Left kidney (tissue), 2 donors: ENCODE results near the gene SLC5A3. TPM values are rescaled to one million over a fixed set of nuclear protein-coding genes. Genes with fewer than 3 reads are reported as not detected.

Experiments used
- DNase-seq: peaks from one replicate; pipeline ENCODE4 v3.0.0-alpha.2; 2013
- polyA plus RNA-seq: library from polyadenylated mRNA; unstranded; fragments of 120-200 nt; gene quantifications from one replicate; pipeline ENCODE4 v1.2.1, GENCODE V29; 2013; ENCODE audit not compliant: insufficient read length

Gene SLC5A3
- polyA plus RNA-seq, 1 donor, result 43.7 TPM

DNA sequence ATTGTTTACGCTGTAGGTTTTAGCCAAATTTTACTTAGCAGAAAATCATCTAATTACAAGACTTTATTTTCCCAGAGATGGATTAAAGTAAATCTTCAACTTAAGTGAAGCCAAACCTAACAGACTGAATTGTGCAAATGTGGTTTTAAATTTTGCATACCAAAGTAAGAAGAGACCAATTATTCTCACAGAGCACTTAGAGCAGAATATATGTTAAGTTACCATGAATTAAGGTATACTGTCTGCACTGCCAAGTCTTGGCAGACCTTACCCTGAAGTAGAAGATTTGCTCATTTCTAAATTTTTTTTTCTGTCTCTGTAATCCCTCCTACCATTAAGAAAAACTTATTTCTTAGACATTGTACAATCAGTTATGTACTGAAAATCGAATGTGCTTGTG lies 24.1 kb downstream of the SLC5A3 start:
- no peak for DNase-seq

DNA sequence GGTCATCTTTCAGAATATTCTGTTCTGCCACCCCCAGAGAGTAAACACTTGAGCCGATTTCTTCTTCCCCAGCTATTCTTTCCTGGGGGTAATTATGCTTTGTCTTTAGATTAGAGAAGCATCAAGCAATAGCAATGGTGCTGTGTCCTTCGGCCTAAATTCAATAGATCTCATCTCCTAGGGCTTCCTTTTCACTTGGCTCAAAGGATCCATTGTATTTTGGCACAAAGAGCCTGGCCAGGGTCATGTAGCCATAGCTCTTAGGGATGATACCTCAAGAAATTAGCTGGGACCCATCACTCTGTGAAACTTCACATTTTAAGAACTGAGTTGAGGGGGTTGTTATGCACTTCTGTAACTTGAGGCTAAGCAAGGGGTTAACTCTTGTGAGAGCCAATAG lies 27.0 kb downstream of the SLC5A3 start:
- DNase-seq, result no peak

DNA sequence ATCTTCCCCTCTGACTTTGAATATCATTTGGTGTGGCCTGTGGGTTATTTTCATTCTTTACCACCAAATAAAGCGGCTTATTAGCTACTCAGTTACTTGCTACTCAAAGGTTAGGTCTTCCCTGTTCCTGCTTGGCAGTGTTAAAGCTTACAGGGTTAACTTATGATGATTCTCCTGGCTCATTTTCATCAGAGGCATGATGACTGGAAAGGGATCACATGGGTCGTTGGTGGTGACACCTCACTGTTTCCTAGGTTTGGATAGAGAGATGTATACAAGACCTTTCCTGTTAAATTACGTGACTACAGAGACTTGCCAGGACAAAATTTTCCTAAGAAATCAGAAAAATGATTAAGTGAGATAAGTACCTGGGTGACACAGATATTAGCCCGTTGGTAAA lies 27.4 kb downstream of the SLC5A3 start:
- DNase-seq, result no peak

DNA sequence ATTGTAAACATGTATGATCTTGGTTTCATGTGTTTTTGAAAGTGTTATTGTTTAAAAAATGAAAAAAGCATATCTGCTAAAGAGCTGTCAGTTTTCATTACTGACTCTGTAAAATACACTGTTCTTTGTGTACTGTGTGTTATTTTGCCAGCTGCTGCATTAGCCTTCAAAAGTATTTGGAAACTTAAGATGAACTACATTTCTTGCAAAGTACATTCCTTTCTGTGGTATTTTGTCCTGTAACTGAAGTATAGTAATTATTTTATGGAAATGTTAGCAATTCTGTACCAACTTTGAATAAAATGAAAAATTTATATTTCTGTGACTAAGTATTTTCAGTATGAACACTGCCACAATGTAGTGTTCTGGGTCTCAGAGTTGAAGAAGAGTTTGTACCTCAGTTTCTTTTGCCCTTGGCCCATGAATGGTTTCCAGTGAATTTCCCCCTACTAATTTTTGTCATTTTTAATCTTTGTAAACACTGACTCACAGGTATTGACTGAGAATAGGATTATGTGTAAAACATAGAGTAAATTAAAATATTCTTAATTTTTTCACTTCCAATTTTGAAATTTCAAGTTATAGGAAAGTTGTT lies 32.7 kb downstream of the SLC5A3 start:
- DNase-seq, result no peak

DNA sequence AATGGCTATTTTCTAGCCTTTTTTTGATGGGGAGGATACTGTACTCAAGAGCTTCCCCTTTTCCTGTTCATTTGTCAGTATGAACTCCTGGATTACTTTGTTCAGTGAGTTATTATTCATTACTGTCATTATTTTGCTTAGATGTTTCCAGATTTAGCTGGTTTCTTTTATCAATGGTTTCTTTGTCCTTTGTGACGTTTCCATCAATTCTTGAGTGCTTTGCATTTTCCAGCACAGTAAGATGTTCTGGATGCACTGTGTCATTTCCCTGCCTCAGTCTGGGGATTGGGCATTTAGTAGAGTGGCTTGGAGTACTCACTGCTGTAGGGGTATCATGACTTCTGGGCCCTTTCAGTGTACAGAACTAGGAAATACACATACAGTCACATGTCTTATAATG lies 34.2 kb downstream of the SLC5A3 start:
- DNase-seq, result no peak

DNA sequence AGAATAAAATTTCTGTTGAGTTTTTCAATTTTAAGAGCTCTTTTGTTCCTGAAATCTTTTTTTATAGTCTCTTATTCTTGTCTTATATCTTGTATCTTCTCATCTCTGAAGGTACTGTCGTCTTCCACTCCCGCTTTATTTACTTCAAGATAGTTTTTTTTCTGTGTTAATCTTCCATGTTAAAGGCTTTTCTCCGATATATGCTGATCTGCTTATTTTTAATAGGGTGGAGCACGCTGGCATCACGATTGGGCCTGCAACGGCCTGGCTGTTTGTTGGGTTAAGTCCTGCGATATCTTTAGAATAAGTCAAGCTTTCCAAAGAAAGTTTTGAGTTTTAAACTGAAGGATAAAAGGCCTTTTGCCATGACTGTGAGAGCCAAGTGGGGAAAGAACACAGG lies 35.7 kb downstream of the SLC5A3 start:
- no peak for DNase-seq

DNA sequence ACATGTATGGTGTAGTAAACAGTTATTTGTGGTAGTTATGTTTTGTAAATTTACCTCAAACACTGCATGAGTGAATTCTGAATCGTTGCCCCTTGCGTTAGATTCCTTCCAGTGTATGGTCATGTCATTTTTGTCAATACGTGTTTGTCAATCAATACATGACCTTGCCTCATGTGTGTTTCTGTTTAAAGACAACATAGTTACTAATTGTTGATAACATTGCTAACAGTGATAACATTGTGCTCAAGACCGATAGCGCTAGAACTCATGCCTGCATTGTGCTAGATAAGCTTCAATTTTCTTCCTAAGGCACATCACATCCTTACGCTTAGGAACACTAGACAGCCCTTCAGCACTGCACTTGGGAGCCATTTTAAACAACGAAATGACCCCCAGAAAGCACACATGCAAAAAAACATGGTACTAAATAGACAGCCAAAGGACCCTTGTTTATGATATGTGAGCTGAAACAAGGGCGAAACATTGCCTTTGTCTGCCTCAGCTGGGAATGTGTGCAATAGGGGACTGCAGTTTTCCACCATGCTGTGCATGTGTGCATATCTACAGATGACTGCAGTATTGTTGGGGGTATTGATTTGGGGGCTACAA lies 37.3 kb downstream of the SLC5A3 start:
- DNase-seq, result no peak

DNA sequence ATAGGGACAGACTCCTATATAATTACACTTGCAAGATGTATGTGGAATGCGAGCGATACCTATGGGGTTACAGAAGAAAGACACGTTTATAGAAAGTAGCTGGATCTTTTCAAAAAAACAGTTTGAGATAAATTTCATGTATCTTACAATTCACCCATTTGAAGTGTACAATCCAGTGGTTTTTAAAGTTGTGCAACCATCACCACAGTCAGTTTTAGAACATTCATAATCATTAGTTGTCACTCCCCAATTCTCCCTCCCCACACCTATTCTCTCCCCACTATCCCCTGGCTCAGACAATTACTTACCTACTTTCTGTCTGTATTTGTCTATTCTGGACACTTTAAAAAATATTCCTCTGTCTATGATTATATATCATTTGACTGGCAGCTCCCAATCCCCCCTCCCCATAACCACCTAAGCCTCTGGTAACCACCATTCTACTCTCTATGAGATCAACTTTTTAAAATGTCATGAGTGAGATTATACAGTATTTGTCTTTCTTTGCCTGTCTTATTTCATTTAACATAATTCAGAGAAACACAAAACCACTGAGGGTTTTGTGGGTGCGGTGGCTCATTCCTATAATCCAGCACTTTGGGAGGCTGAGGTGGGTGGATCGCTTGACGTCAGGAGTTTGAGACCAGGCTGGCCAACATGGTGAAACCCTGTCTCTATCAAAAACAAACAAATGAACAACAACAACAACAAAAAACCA lies 39.1 kb downstream of the SLC5A3 start:
- DNase-seq, result no peak

DNA sequence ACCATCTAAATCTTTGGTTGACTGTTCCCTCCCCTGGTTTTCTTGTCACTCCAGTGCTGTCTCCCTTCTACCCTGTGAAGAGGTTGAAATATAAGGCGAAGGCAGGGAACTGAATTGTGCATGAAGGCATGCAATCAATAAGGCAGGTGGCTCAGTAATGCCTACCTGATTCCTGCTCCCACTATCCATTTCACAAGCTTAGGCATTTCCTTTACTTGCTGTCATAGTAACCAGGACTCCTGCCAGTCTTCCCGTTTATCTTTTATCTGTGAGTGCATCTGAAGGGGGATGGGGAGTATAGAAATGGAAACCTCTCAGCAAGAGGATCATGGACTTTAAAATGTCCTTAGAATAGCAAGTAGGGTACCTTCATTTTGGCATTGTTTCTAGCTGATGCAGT lies 40.5 kb downstream of the SLC5A3 start:
- DNase-seq, result peak; percentile 13

DNA sequence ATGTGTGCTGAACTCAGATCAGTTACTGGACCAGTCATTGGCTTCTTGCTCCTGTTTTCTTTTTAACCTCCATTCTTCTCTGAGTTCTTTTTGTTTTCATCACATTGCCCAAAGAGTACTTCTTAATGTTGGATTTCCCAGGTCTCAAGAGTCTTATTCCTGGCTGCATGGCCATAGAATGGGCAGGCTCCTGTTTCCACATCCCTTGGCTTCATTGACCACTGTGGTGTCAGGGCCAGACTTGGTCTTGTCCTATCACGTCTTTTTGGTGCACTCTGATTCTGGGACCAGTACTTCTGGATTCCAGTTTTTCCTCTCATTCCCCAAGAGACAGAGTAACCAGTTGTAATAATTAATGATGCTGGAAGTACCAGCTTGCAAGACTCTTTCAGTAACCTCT lies 41.8 kb downstream of the SLC5A3 start:
- no peak for DNase-seq

DNA sequence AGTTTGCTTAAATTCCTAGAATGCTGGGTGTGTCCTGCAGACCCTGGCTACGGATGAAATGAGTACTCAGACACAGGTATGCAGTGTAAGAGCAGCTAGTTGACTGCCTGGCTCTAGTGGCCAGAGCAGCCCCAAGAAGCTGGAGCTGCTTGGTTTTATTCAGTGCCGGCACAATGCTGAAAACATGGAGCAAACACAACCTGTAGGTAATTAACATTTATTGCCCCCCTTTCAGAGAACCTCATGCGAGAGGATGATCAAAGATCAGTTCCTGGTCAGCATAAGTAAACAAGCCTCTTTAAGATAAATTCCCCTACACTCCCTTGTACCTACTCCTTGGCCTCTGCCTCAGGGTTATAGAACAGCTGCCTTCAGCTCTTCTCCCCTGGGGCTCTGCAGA lies 43.2 kb downstream of the SLC5A3 start:
- DNase-seq, result no peak

DNA sequence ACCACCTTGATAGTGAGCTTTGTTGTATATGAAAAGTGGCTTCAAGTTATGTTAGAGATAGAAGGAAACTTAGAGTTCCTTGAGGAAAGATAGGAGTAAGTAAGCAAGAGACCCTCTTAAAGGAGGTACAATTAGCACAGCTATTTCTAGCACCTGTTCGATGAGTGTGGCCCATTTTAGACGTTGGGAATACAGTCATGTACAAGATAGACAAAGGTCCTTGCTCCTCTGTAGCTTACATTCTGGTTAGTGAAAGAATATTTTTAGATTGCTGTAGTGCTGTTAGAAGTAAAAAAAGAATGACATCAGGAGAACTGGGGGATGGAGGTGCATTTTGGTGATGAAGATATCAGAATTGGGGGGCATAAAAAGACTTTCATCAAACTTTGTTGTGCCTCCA lies 47.5 kb downstream of the SLC5A3 start:
- no peak for DNase-seq

DNA sequence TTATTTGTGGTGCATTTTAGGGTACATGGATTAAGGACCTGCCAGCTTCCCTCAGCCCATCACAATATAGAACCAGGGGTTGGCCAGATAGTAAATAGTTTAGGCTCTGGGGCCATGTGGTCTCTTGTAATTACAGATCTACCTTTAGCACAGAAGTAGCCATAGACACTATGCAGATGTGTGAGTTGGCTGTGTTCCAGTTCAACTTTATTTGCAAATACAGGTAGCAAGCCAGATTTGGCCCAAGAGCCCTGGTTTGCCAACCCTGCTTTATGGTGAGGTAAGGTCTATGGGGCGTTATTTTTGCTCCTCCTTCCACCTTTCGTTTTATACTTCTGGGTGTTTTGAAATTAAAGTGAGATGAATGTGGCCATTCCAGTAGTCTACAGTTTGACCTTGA lies 48.7 kb downstream of the SLC5A3 start:
- DNase-seq, result no peak

Other genes starting within 250 kb of the SLC5A3 start
- gene ATP5PO, start 157.8 kb upstream of the SLC5A3 start, polyA plus RNA-seq, result 346 TPM
- gene MRPS6, start within 50 bp of the SLC5A3 start, polyA plus RNA-seq, result 126 TPM